Heart right ventricle (tissue), 16 donors: Measurements from ENCODE around the gene INO80B. TPM values are rescaled to one million over a fixed set of nuclear protein-coding genes. Genes with fewer than 3 reads are reported as not detected.

Experiments
- ATAC-seq, 8 donors: fragments of 200-7000 bp; cut with Tn5 transposase; one replicate each; pipeline ENCODE4 v1.9.1; 2020; ENCODE audit warnings: mild to moderate bottlenecking in 8 of 8, moderate library complexity in 8 of 8, moderate number of reproducible peaks in 1 of 8
- DNase-seq, 2 donors: peaks; one replicate each; pipeline ENCODE4 v3.0.0-alpha.2; 2020
- H3K27ac ChIP-seq, 10 donors: fragments of 200-600 bp; sonication (generic) in 2 of 10; one replicate each; pipeline versions ENCODE4 v1.5.0 to v1.8.0; 2020 to 2022; ENCODE audit warnings: mild to moderate bottlenecking in 3 of 10
- H3K27me3 ChIP-seq, 7 donors: fragments of 200-600 bp; one replicate each; pipeline ENCODE4 v1.8.0; 2021 to 2022; ENCODE audit warnings: mild to moderate bottlenecking in 2 of 7
- H3K36me3 ChIP-seq, 9 donors: fragments of 200-600 bp; sonication (generic) in 1 of 9; one replicate each; pipeline versions ENCODE4 v1.5.0 to v1.8.0; 2020 to 2022; ENCODE audit warnings: mild to moderate bottlenecking in 2 of 9
- H3K4me1 ChIP-seq, 9 donors: fragments of 200-600 bp; sonication (generic) in 1 of 9; one replicate each; pipeline versions ENCODE4 v1.5.0 to v1.8.0; 2020 to 2022; ENCODE audit warnings: mild to moderate bottlenecking in 4 of 9
- H3K4me3 ChIP-seq, 10 donors: fragments of 200-600 bp; sonication (generic) in 2 of 10; one replicate each; pipeline versions ENCODE4 v1.5.0 to v1.8.0; 2020 to 2022; ENCODE audit warnings: mild to moderate bottlenecking in 7 of 10, moderate library complexity in 2 of 10
- H3K9me3 ChIP-seq, 11 donors: fragments of 200-600 bp in 10 of 11; sonication (generic) in 2 of 11; one replicate each; pipeline versions ENCODE4 v1.5.0 to v1.8.0; 2013 to 2022; ENCODE audit warnings: mild to moderate bottlenecking in 2 of 11, control low read depth in 1 of 11, moderate library complexity in 1 of 11
- WGBS, 2 donors: extraction: QIAGEN DNeasy Blood & Tissue Kit; methylation state at CpG; one replicate each; pipeline ENCODE4 v1.1.7; 2013; ENCODE audit warnings: inconsistent platforms in 1 of 2; 5-methylcytosine and 5-hydroxymethylcytosine counted together
- intact Hi-C, 10 donors: fragments of 100-400 bp; cut with DNase I; formaldehyde crosslinking; loops; one replicate each; pipeline versions ENCODE4 v1.11.1 to v1.14.2; 2022
- polyA plus RNA-seq, 2 donors: library from polyadenylated mRNA; stranded (reverse); fragments of 200-250 nt; gene quantifications; one replicate each; pipeline ENCODE4 v1.2.3, GENCODE V29; 2013
- total RNA-seq, 10 donors: library from RNA; stranded (reverse); fragmentation: NEBNext Ultra II Directional in 3 of 10; extraction: Animal tissue kit (Norgen Biotek cat#: 25700) in 3 of 10; gene quantifications; one replicate each; pipeline versions ENCODE4 v1.2.1 to v1.2.4, GENCODE V29; 2021 to 2023
- TF ChIP-seq, protein P1 (sequence below), 9 donors: fragments of 200-600 bp; sonication (generic) in 2 of 9; IDR thresholded peaks; one replicate each; pipeline versions ENCODE4 v1.5.0 to v1.8.0; 2021 to 2022; ENCODE audit warnings: antibody characterized with exemption in 9 of 9, mild to moderate bottlenecking in 5 of 9, moderate library complexity in 1 of 9
- donor health status: Arrhythmogenic right ventricular cardiomyopathy.
- donor health status: ischemic (EF 13 %, LVEDD 7.1; RV severe dilation, severe dysfunction).
- donor health status: healthy with polysubstance abuse.
- donor health status: DM: no; HTN: yes; CAD: no.
- donor health status: DM: no; HTN: no; CAD: no.
- donor health status: ischemic (EF 25% LVEDD 6.9; RV normal size, moderate dysfunction).
- donor health status: ischemic (EF 25% LVEDD 5.7; RV mildly dilated, moderate dysfunction).
- donor health status: healthy.
- donor health status: DM: yes; HTN: yes; CAD: no.
- donor health status: Ischemic cardiomyopathy.
- donor health status: ischemic (EF 35%, LVEDD 5.7; RV mildly dilated, moderate dysfunction).
- donor health status: nonischemic (EF 11% LVEDD 7.7; RV severe dilation, severe dysfunction).
- donor health status: DM: yes; HTN: yes; CAD: no.
- donor health status: PGD.
- donor health status: ischemic (EF 29% LVEDD 5.4; RV normal size, mild dysfunction).
- donor health status: nonischemic (EF 23%, LVEDD 6.1; RV moderate dilation, normal function).

The INO80B gene
- total and polyA plus RNA-seq, 12 donors = 8.9 to 40.7 (median 19.8) TPM

DNA sequence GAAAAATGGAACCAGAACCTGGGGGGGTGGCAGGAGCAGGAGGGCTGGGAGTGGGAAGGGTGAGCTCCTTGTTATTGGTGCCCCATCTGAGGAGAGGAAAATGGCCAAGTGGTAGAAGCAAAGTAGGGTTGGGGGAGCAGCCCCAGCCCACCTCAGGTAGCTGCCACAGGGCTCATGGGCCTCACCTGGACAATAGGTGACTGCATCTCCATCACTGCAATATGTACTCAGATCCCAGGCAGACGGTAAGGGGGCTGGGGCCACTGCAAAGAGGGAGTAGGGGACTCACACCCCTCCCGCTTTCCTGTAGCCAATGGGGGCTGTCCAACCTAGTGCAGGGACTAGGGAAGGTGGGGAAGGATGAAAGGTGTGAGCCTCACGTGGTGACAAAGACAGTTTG is 37.7 kb upstream of the INO80B start:
- DNase-seq = no peak
- H3K27me3 ChIP-seq = peaks cover 0 to 28% (median 0%) of the 10 kb centered on the region in 7 donors
- TF ChIP-seq, protein P1, sequence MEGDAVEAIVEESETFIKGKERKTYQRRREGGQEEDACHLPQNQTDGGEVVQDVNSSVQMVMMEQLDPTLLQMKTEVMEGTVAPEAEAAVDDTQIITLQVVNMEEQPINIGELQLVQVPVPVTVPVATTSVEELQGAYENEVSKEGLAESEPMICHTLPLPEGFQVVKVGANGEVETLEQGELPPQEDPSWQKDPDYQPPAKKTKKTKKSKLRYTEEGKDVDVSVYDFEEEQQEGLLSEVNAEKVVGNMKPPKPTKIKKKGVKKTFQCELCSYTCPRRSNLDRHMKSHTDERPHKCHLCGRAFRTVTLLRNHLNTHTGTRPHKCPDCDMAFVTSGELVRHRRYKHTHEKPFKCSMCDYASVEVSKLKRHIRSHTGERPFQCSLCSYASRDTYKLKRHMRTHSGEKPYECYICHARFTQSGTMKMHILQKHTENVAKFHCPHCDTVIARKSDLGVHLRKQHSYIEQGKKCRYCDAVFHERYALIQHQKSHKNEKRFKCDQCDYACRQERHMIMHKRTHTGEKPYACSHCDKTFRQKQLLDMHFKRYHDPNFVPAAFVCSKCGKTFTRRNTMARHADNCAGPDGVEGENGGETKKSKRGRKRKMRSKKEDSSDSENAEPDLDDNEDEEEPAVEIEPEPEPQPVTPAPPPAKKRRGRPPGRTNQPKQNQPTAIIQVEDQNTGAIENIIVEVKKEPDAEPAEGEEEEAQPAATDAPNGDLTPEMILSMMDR (IDR thresholded peaks at IDR 0.05) = no peak
- no peak overlapping the region for H3K27ac ChIP-seq
- intact Hi-C loops = loop anchor here in 1 of 10 donors (5.0 kb wide), 1 partner anchor 55 kb away; the partner anchor contains the start of gene MRPL53
- no peak overlapping the region for H3K4me3 ChIP-seq
- WGBS, 2 donors = 85 to 93% methylated on average over 3 of the region's 3 CpGs
- H3K4me1 ChIP-seq = peaks cover 8 to 64% (median 58%) of the 10 kb centered on the region in 9 donors
- ATAC-seq = no peak
- no peaks in the 10 kb centered on the region for H3K9me3 ChIP-seq
- no peaks in the 10 kb centered on the region for H3K36me3 ChIP-seq

DNA sequence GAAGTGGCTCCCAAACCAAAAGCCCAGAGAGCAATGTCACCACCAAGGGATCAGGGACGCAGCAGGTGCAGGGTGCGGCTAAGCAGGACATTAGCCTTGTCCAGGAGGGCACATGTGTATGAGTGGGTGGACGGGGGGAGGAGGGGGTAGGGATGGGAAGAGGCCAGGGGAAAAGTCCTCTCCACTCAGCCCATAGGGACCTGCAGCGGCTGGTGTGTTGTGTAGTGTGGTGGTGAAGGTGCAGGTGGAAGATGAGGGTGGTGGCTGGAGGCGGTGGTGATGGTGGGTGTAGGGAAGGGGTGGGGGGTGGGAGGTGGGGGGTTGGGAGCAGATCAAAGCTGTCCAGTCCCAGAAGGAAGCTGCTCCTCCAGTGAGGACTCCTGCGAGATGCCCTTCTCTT is 37.1 kb upstream of the INO80B start:
- ATAC-seq (no peak), DNase-seq (no peak)
- no peaks in the 10 kb centered on the region for H3K9me3 ChIP-seq
- no peak overlapping the region for H3K4me3 ChIP-seq
- H3K4me1 ChIP-seq = peaks cover 8 to 65% (median 60%) of the 10 kb centered on the region in 9 donors
- TF ChIP-seq, protein P1 (IDR thresholded peaks at IDR 0.05) = no peak
- H3K27me3 ChIP-seq = peaks cover 0 to 28% (median 0%) of the 10 kb centered on the region in 7 donors
- intact Hi-C loops = loop anchor here in 1 of 10 donors (5.0 kb wide), 1 partner anchor 55 kb away; the partner anchor contains the start of gene MRPL53
- H3K27ac ChIP-seq = peak overlapping the region in 1 of 10 donors; percentile 34
- H3K36me3 ChIP-seq = no peaks in the 10 kb centered on the region
- 94 to 98% methylated on average over 5 to 6 of the region's 6 CpGs for WGBS, 2 donors

DNA sequence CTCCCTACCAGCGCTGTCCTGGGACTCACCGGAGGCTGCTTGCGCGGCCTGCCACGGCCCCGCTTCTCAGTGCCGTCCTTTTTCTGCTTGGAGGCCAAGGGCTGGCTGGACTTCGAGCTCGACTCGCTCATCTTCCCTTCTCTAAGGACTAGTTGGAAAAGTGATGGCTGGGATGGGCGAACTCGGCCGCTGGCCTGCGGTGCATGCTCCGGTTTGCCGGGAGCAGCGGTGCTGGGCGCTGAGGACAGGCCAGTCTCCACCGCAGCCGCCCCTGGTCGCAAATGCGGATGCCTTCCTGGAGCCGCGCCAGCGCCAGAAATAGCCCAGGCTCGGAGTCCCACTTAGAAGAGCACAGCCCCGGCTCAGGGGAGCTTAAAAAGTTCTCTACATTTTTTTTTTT is 36.6 kb upstream of the INO80B start:
- Histone ChIP-seq H3K36me3 (no peaks in the 10 kb centered on the region), H3K4me1 (peaks cover 8 to 60% (median 56%) of the 10 kb centered on the region in 9 donors), H3K4me3 (peak overlapping the region in 3 of 10 donors; percentile 10 to 19 (median 18)), H3K27me3 (peaks cover 0 to 28% (median 0%) of the 10 kb centered on the region in 7 donors), H3K27ac (peak overlapping the region in 3 of 10 donors; percentile 31 to 43 (median 34)), H3K9me3 (no peaks in the 10 kb centered on the region)
- ATAC-seq (peak in 3 of 8 donors; percentile 8 to 39 (median 28)), DNase-seq (peak; percentile 80 to 85)
- WGBS, 2 donors = 37 to 42% methylated on average over 27 of the region's 27 CpGs
- TF ChIP-seq, protein P1 (IDR thresholded peaks at IDR 0.05) = no peak
- intact Hi-C loops = loop anchor here in 1 of 10 donors (5.0 kb wide), 1 partner anchor 54 kb away; the partner anchor contains the start of gene MRPL53

DNA sequence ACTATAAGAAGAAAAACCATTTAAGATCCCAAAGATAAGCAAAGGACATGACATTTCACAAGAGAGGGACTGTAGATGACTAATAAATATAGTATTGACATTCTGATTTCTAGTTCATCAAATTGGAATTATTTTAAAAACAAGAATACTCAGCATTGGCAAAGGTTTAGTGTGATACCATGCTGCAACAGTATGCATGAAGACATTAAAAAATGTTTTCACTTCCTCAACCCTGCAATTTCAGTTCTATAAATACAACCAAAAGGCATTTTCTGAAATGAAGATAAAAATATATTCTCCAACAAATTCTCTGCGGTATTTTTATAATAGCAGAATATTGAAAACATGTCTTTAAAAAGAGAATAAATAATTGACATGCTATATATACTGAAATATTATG is 35.5 kb upstream of the INO80B start:
- Histone ChIP-seq H3K4me1 (peaks cover 7 to 56% (median 46%) of the 10 kb centered on the region in 9 donors), H3K27ac (no peak overlapping the region), H3K4me3 (no peak overlapping the region), H3K27me3 (peaks cover 0 to 23% (median 0%) of the 10 kb centered on the region in 7 donors), H3K9me3 (no peaks in the 10 kb centered on the region), H3K36me3 (no peaks in the 10 kb centered on the region)
- TF ChIP-seq, protein P1 (IDR thresholded peaks at IDR 0.05) = no peak
- 83 to 89% methylated on average over 1 of the region's 1 CpG for WGBS, 2 donors
- ATAC-seq = no peak
- DNase-seq = no peak
- intact Hi-C loops = loop anchor here in 1 of 10 donors (5.0 kb wide), 1 partner anchor 53 kb away; the partner anchor contains the start of gene MRPL53
